ENCODE measurements around the gene UBA1. TPM values are rescaled to one million over a fixed set of nuclear protein-coding genes. Genes with fewer than 3 reads are reported as not detected.

The UBA1 gene
- total and polyA plus RNA-seq, 8 donors, result 192 to 248 (median 218) TPM

DNA sequence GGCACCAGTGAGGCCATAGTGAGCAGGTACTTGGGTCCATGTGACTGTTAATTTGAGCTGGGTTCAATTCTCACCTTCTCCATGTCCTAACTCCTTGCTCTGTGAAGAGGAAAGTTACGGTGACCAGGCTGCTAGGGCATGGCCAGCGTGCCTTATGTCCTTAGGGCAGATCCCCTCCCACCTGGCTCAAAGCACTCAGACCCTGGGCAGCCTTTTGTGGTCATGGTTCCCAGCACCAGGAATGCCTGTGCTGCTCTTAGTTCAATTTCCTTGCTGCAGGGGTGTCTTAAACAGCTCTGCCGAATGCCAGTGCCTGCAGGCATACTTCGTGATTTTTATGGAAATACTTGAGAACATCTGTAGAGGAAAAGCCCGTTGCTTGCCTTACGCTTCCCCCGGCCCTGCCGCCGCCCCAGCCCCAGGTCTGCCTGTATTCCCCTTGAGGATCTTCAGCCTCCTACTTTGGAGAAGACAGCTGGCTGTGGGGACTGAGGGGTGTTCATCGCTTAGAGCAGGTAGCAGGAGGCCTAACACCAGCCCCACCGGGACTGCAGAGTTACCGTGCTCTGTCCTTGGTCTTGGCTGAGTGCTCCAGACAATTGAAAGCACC is 21.8 kb downstream of the UBA1 start:
- DNase-seq, result no peak
- Histone ChIP-seq H3K4me3 (no peak overlapping the region), H3K36me3 (peaks cover 3 to 59% of the 10 kb centered on the region in 2 donors), H3K27ac (no peak overlapping the region), H3K27me3 (no peaks in the 10 kb centered on the region), H3K9me3 (no peaks in the 10 kb centered on the region), H3K4me1 (peaks cover 5 to 23% of the 10 kb centered on the region in 2 donors)
- ATAC-seq, result no peak
- intact Hi-C loops (cut with DNase I), result no loop called here
- TF ChIP-seq, protein P1, sequence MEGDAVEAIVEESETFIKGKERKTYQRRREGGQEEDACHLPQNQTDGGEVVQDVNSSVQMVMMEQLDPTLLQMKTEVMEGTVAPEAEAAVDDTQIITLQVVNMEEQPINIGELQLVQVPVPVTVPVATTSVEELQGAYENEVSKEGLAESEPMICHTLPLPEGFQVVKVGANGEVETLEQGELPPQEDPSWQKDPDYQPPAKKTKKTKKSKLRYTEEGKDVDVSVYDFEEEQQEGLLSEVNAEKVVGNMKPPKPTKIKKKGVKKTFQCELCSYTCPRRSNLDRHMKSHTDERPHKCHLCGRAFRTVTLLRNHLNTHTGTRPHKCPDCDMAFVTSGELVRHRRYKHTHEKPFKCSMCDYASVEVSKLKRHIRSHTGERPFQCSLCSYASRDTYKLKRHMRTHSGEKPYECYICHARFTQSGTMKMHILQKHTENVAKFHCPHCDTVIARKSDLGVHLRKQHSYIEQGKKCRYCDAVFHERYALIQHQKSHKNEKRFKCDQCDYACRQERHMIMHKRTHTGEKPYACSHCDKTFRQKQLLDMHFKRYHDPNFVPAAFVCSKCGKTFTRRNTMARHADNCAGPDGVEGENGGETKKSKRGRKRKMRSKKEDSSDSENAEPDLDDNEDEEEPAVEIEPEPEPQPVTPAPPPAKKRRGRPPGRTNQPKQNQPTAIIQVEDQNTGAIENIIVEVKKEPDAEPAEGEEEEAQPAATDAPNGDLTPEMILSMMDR (IDR thresholded peaks at IDR 0.05), result no peak

DNA sequence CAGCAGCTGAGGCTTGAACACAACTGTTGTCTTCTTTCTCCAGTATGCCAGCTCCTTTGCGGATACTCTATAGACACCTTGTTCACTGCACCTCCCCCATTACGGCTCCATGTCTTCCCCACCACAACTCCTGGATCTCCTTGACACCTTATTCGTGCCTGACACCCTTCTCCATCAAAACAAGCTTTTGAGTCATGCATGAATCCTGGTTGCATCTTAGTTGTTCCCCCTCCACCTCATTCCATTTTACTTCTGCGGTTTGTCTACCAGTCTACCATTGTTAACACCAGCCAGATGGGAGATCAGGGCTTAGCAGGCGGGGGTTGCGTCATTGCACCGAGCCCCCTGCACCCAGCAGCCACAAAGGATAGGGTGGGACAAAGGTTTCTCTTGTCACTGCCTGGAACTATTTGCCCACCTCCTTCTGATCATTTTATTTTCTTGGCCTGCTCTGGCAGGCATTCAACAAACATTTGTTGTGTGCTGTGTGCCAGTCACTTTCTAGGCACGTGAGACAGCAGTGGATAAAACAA is 22.8 kb downstream of the UBA1 start:
- peak overlapping the region; percentile 77 to 93 for H3K27ac ChIP-seq
- ATAC-seq (no peak), DNase-seq (no peak)
- intact Hi-C loops (cut with DNase I), result no loop called here
- H3K27me3 ChIP-seq, result no peaks in the 10 kb centered on the region
- H3K36me3 ChIP-seq, result peaks cover 3 to 48% of the 10 kb centered on the region in 2 donors
- no peak overlapping the region for H3K4me3 ChIP-seq
- H3K9me3 ChIP-seq, result no peaks in the 10 kb centered on the region
- H3K4me1 ChIP-seq, result peaks cover 5 to 33% of the 10 kb centered on the region in 2 donors
- TF ChIP-seq, protein P1 (IDR thresholded peaks at IDR 0.05), result no peak

DNA sequence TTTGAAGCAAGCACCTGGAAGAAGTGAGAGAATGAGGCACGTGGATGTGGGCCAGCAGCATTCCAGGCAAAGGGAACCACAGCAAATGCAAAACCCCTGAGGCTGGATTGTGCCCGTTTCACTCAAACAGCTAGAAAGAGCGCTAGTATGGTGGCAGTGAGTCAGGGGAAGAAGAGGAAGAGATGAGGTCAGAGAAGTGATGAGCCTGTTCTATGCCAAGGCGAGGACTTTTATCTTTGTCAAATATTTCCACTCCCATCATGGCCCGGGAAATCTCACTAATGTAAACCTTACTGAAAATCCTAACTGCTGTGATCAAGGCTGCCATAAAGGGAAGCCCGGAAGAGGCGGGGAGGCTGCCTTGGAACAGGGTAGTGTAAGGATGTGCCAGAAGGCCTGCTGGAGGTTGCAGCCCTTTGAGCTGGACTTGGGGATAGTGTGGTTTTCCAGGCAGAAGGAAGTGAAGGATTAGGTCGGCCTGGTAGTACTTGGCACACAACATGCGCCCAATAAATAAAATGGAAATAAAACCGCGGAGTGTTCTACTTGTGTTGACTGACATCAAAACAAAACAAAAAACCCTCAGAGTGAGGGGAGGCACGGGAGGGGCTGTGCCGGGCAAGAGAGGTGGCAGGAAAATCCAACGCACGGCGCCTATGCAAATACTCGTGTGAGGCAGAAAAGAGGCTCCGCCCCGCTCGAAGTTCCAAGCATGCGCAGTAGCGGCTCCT is 23.7 kb downstream of the UBA1 start:
- Histone ChIP-seq H3K4me3 (peak overlapping the region in 1 of 2 donors; percentile 64), H3K36me3 (peaks cover 3 to 40% of the 10 kb centered on the region in 2 donors), H3K27ac (peak overlapping the region; percentile 77 to 93), H3K4me1 (peaks cover 5 to 33% of the 10 kb centered on the region in 2 donors), H3K27me3 (no peaks in the 10 kb centered on the region), H3K9me3 (no peaks in the 10 kb centered on the region)
- TF ChIP-seq, protein P1 (IDR thresholded peaks at IDR 0.05), result no peak
- ATAC-seq, result peak; percentile 1
- peak in 1 of 4 donors; percentile 94 for DNase-seq
- intact Hi-C loops (cut with DNase I), result no loop called here

DNA sequence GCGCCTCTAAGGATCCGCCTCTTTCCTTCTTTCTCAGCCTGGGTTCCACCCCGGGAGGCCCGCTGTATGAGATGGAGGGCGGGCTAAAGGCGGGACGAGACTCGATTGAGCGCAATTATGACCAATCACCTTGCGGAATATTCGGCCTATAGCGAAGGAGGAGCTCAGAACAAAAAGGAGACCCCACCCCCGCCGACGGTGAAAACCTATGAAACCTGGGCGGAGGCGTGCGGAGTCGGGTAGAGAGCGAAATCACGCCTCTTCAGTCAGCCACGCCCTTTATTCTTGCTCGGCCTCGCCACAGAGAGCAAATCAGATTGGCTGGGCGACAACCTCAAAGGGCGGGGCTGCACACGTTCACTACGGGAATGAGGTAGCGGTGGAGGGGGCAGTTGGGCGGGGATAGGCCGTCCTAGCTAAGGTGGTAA is 24.2 kb downstream of the UBA1 start:
- H3K4me3 ChIP-seq, result peak overlapping the region; percentile 64 to 81
- ATAC-seq, result peak; percentile 91
- no peaks in the 10 kb centered on the region for H3K27me3 ChIP-seq
- peak overlapping the region; percentile 93 for H3K27ac ChIP-seq
- TF ChIP-seq, protein P1 (IDR thresholded peaks at IDR 0.05), result no peak
- H3K9me3 ChIP-seq, result no peaks in the 10 kb centered on the region
- DNase-seq, result peak; percentile 92 to 99 (median 98)
- intact Hi-C loops (cut with DNase I), result no loop called here
- peaks cover 5 to 33% of the 10 kb centered on the region in 2 donors for H3K4me1 ChIP-seq
- peaks cover 3 to 34% of the 10 kb centered on the region in 2 donors for H3K36me3 ChIP-seq
